Astrocyte of the cerebellum (primary cell): ENCODE data around the gene DPM2.
A peak's percentile ranks its signal among the peaks of the same experiment; 100 is the strongest.

ENCODE experiments used
- DNase-seq: peaks from one replicate; pipeline ENCODE4 v3.0.0-alpha.2; 2011; ENCODE audit warnings: low read depth
- H3K4me3 ChIP-seq: 2 replicates; pipeline ENCODE4 v1.5.1; 2011; ENCODE audit warnings: mild to moderate bottlenecking, low read depth, low read length, moderate library complexity
- CTCF ChIP-seq: IDR thresholded peaks from 2 replicates; pipeline ENCODE4 v1.5.1; 2012; ENCODE audit warnings: low read length, low read depth, moderate library complexity, mild to moderate bottlenecking; ENCODE audit errors: missing control alignments
- in situ Hi-C: cut with HindIII; loops from 2 replicates; pipeline ENCODE4 v1.10.0; 2017; ENCODE audit warnings: low sequenced_read_pairs

The DPM2 gene

DNA sequence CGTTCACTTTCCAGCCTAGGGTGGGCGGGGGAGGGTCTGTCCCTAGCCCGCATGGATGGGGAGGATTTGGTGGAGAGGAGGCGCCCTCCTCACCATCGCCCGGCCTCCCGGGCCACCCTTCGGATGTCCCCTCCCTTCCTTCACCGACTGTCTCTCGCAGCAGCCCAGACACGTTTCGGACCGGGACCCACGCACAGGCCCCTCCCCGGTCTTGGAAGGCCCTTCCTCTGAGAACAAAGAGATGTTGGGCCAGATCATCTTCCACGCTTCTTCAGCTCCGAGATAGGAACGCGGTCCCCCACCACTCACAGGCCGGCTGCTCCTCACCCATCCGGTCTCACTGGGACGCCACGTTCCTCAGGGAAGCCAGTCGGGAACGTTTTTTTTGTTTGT, 640 bp upstream of the DPM2 start:
- TF ChIP-seq CTCF = no peak
- H3K4me3 ChIP-seq = peak overlapping the region; percentile 90
- in situ Hi-C loops = loop anchor here (10.0 kb wide), 1 partner anchor 157 kb away; no protein-coding TSS in a partner anchor
- DNase-seq = no peak

DNA sequence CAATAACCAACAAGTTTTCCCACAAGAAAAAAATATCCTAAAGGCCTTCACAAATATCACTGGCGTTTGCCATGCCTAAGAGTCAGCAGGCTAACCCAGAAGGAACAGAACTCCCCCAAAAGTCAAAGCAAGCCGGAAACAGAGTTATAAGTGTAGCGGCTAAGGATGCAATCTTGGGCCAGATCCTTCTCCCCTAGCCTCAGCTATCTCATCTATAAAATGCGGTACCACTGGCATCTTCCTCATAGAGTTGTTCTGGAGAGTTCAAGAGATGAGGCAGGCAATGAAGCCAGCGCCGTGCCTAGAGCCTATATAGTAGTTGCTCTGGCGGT, 632 bp downstream of the DPM2 start:
- no peak for DNase-seq
- H3K4me3 ChIP-seq = peak overlapping the region; percentile 90
- TF ChIP-seq CTCF = no peak
- in situ Hi-C loops = loop anchor here (10.0 kb wide), 1 partner anchor 158 kb away; no protein-coding TSS in a partner anchor

GRCh38 chr9:127936347-127936852, 1.3 kb downstream of the DPM2 start:
- peak overlapping the region; percentile 90 for H3K4me3 ChIP-seq
- no peak for TF ChIP-seq CTCF
- in situ Hi-C loops = loop anchor here (10.0 kb wide), 1 partner anchor 158 kb away; no protein-coding TSS in a partner anchor

GRCh38 chr9:127935765-127936221, 1.9 kb downstream of the DPM2 start:
- no peak for DNase-seq
- H3K4me3 ChIP-seq = peak overlapping the region; percentile 90
- TF ChIP-seq CTCF = no peak
- in situ Hi-C loops = loop anchor here (10.0 kb wide), 1 partner anchor 159 kb away; no protein-coding TSS in a partner anchor

More at GRCh38 chr9:127936347-127936852, 1.3 kb downstream of the DPM2 start:
- DNase-seq = no peak

DNA sequence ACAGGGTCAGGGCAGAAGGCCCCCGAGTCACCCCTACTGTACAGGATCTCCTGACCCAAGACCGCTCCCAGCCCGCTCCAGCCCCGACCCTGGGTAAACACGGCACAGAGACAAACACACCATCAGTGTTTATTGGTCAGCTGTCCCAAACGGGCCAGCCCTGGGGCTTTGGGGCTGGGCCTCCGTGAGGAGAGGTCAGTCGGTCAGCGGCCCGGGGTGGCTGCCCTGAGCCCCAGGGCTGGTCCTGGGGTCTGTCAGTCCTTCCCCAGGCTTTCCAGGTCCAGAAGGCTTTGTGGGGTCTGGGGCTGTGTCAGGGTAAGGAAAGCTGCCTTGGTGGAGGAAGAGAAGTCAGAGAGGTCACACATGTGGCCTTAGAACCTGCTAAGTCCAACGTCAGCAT, 2.7 kb downstream of the DPM2 start:
- TF ChIP-seq CTCF = no peak
- in situ Hi-C loops = loop anchor here (10.0 kb wide), 1 partner anchor 160 kb away; no protein-coding TSS in a partner anchor
- H3K4me3 ChIP-seq = no peak overlapping the region
- no peak for DNase-seq

- H3K4me3 ChIP-seq = no peak overlapping the region
- no peak for TF ChIP-seq CTCF
- DNase-seq = no peak
- in situ Hi-C loops = loop anchor here (10.0 kb wide), 1 partner anchor 161 kb away; no protein-coding TSS in a partner anchor
These were observed 3.4 kb downstream of the DPM2 start for GRCh38 chr9:127934248-127934647.
